ENCODE measurements around the gene COLGALT1. TPM values are rescaled to one million over a fixed set of nuclear protein-coding genes. Genes with fewer than 3 reads are reported as not detected.
"Not testable (repeated sequence)": the region's sequence is repeated elsewhere in the genome, so short reads cannot be mapped to it uniquely, and the experiment has no call there.

COLGALT1 gene
- total and polyA plus RNA-seq, 10 of the 15 experiments (the other 5 are each of a cell fraction or from before 2014, with no cell fraction given), result 1.2 to 78.8 (median 29.8) TPM

GRCh38 chr19:17550076-17550667 lies 5.3 kb upstream of the COLGALT1 start:
- intact Hi-C loops (cut with micrococcal nuclease; ENCODE audit: unreplicated experiment), result no loop called here
- Histone ChIP-seq H3K9me3 (replicated peaks; ENCODE audit: control insufficient read depth, insufficient read depth, low read length) (no peaks in the 10 kb centered on the region), H3K4me2 (ENCODE audit: control insufficient read depth, insufficient read depth) (no peak overlapping the region), H3K9ac (ENCODE audit: control insufficient read depth, insufficient read depth, low read length) (no peak overlapping the region), H3K36me3 (ENCODE audit: control insufficient read depth in 2 of 2, insufficient read depth in 2 of 2, low read length in 1 of 2) (no peaks in the 10 kb centered on the region), H3K27ac (ENCODE audit: control insufficient read depth, insufficient read depth) (no peak overlapping the region), H3K79me2 (ENCODE audit: control insufficient read depth, insufficient read depth, low read length) (no peaks in the 10 kb centered on the region), H2AFZ (ENCODE audit: control insufficient read depth, low read depth, low read length) (no peak overlapping the region), H4K20me1 (ENCODE audit: control insufficient read depth, insufficient read depth) (no peaks in the 10 kb centered on the region), H3K27me3 (replicated peaks in 1 of 2; ENCODE audit: control insufficient read depth in 2 of 2, insufficient read depth in 2 of 2, low read length in 1 of 2) (no peaks in the 10 kb centered on the region), H3K4me3 (no peak overlapping the region), H3K4me1 (ENCODE audit: control insufficient read depth, insufficient read depth, low read length) (peaks cover 7% of the 10 kb centered on the region; the same call in 1 of the 2 replicates)
- RAD21 ChIA-PET (ENCODE audit: unreplicated experiment), result no interaction called here
- BruUV-seq (replicated peaks), result no TSS peak
- SMC1A ChIA-PET (ENCODE audit: uncharacterized antibody, unreplicated experiment), result no interaction called here
- CTCF ChIA-PET, result interaction anchor here (1.2 to 1.7 kb wide), 2 partner anchors 23 to 166 kb away, joined by 3 to 5 read pairs; no protein-coding TSS in a partner anchor
- POLR2A ChIA-PET, result interaction anchor here (0.5 kb wide), 2 partner anchors 48 to 195 kb away, joined by 4 to 5 read pairs; no protein-coding TSS in a partner anchor
- WGBS (ENCODE audit: insufficient coverage, insufficient replicate concordance, low lambda C conversion rate, missing lambda C conversion rate), result 84% methylated on average over 4 of the region's 4 CpGs
- FAIRE-seq (no peak), DNase-seq (ENCODE audit: low read depth, low spot score) (no peak), ATAC-seq (no peak)
- TF ChIP-seq MTA2 (IDR thresholded peaks at IDR 0.05; ENCODE audit: low read depth), result no peak
- no peak for TF ChIP-seq ZNF687 (IDR thresholded peaks at IDR 0.05)
- TF ChIP-seq EED (IDR thresholded peaks at IDR 0.05; ENCODE audit: low read depth), result no peak
- TF ChIP-seq NFXL1 (IDR thresholded peaks at IDR 0.05; ENCODE audit: borderline replicate concordance), result no peak
- no peak for TF ChIP-seq RFX5 (IDR thresholded peaks at IDR 0.05; ENCODE audit: low read depth, low read length)
- TF ChIP-seq HDAC2 (IDR thresholded peaks at IDR 0.05), result no peak
- TF ChIP-seq RAD21 (IDR thresholded peaks at IDR 0.05; ENCODE audit: insufficient read depth, low read depth, low read length), result no peak
- no peak for TF ChIP-seq E2F8 (IDR thresholded peaks at IDR 0.05; ENCODE audit: low read depth, partially characterized antibody)
- TF ChIP-seq CEBPB (IDR thresholded peaks at IDR 0.05; ENCODE audit: borderline replicate concordance in 1 of 2, low read depth in 2 of 2, low read length in 2 of 2), result no peak
- no peak for TF ChIP-seq BRCA1 (IDR thresholded peaks at IDR 0.05; ENCODE audit: low read depth, low read length)
- in situ Hi-C loops (cut with MboI), result no loop called here

- POLR2A ChIA-PET, result interaction anchor here (0.6 kb wide), 4 partner anchors 9 to 306 kb away, joined by 3 read pairs; no protein-coding TSS in a partner anchor
- CTCF ChIA-PET, result interaction anchor here (0.8 to 3.8 kb wide), 5 partner anchors 23 to 224 kb away, joined by 3 to 11 read pairs (median 3); partner anchors contain the start of gene PGLS
- H4K20me1 ChIP-seq (ENCODE audit: control insufficient read depth, insufficient read depth); H3K27me3 ChIP-seq (replicated peaks in 1 of 2; ENCODE audit: control insufficient read depth in 2 of 2, insufficient read depth in 2 of 2, low read length in 1 of 2); H3K36me3 ChIP-seq (ENCODE audit: control insufficient read depth in 2 of 2, insufficient read depth in 2 of 2, low read length in 1 of 2); ATAC-seq; intact Hi-C loops (cut with micrococcal nuclease; ENCODE audit: unreplicated experiment); DNase-seq (ENCODE audit: low read depth, low spot score); H3K4me1 ChIP-seq (ENCODE audit: control insufficient read depth, insufficient read depth, low read length); in situ Hi-C loops (cut with MboI); H2AFZ ChIP-seq (ENCODE audit: control insufficient read depth, low read depth, low read length); H3K4me2 ChIP-seq (ENCODE audit: control insufficient read depth, insufficient read depth); H3K9ac ChIP-seq (ENCODE audit: control insufficient read depth, insufficient read depth, low read length); FAIRE-seq; H3K4me3 ChIP-seq; H3K27ac ChIP-seq (ENCODE audit: control insufficient read depth, insufficient read depth); H3K9me3 ChIP-seq (replicated peaks; ENCODE audit: control insufficient read depth, insufficient read depth, low read length); BruUV-seq (replicated peaks): not testable (repeated sequence)
- H3K79me2 ChIP-seq (ENCODE audit: control insufficient read depth, insufficient read depth, low read length), result peaks cover 16% of the 10 kb centered on the region
- 98% methylated on average over 4 of the region's 4 CpGs for WGBS (ENCODE audit: insufficient coverage, insufficient replicate concordance, low lambda C conversion rate, missing lambda C conversion rate)
- SMC1A ChIA-PET (ENCODE audit: uncharacterized antibody, unreplicated experiment), result interaction anchor here (0.7 to 1.7 kb wide), 5 partner anchors 10 to 41 kb away, joined by 3 to 10 read pairs (median 4); partner anchors contain the start of gene PGLS
- RAD21 ChIA-PET (ENCODE audit: unreplicated experiment), result interaction anchor here (1.6 kb wide), 1 partner anchor 59 kb away, joined by 6 read pairs; no protein-coding TSS in a partner anchor
Measured at GRCh38 chr19:17552735-17553134, 2.7 kb upstream of the COLGALT1 start.

All from GM12878 (cell line).